CD4-positive, alpha-beta T cell (primary cell): Measurements from ENCODE around the gene SYTL3. TPM values are rescaled to one million over a fixed set of nuclear protein-coding genes. Genes with fewer than 3 reads are reported as not detected.

Experiments used
- ATAC-seq: fragments of 200-7000 bp; cut with Tn5 transposase; one replicate; pipeline ENCODE4 v1.10.0; 2022; ENCODE audit warnings: mild to moderate bottlenecking; ENCODE audit not compliant: poor library complexity
- CTCF ChIA-PET: fragments of 350-600 bp; sonication (Branson Sonifier 250); formaldehyde crosslinking; loops from one replicate; lab custom pipeline; 2021; ENCODE audit warnings: antibody characterized with exemption, inconsistent platforms; lab: Charles Lee
- POLR2A ChIA-PET: fragments of 350-600 bp; sonication (Branson Sonifier 250); formaldehyde crosslinking; loops from one replicate; lab custom pipeline; 2021; ENCODE audit warnings: antibody characterized with exemption, inconsistent platforms; lab: Charles Lee
- DNase-seq, 14 experiments: peaks; one replicate each; pipeline ENCODE4 v3.0.0-alpha.2; 2013 to 2020; ENCODE audit warnings: mixed read lengths in 2 of 14
- H3K27ac ChIP-seq, 2 donors: one replicate each; pipeline versions ENCODE4 v1.5.1 to v1.7.0; 2013; ENCODE audit warnings: low read length in 2 of 2, low read depth in 1 of 2, mild to moderate bottlenecking in 1 of 2
- H3K27me3 ChIP-seq, 2 experiments: 1 replicate in 1 of 2; 2 replicates in 1 of 2; pipeline versions ENCODE4 v1.6.1 to v1.7.0; 2013; ENCODE audit warnings: low read length in 2 of 2, control low read depth in 1 of 2, mild to moderate bottlenecking in 1 of 2, moderate library complexity in 1 of 2; ENCODE audit not compliant: insufficient read depth in 2 of 2, control insufficient read depth in 1 of 2
- H3K36me3 ChIP-seq: one replicate; pipeline ENCODE4 v1.6.1; 2013; ENCODE audit warnings: low read length, control low read depth; ENCODE audit not compliant: insufficient read depth
- H3K4me1 ChIP-seq: one replicate; pipeline ENCODE4 v1.6.1; 2013; ENCODE audit warnings: low read length, control low read depth; ENCODE audit not compliant: insufficient read depth
- H3K4me3 ChIP-seq: one replicate; pipeline ENCODE4 v1.5.1; 2013; ENCODE audit warnings: mild to moderate bottlenecking, low read length, moderate library complexity
- H3K9me3 ChIP-seq, 2 experiments: 1 replicate in 1 of 2; 2 replicates in 1 of 2; pipeline versions ENCODE4 v1.6.1 to v1.7.0; 2013; ENCODE audit warnings: low read length in 2 of 2, mild to moderate bottlenecking in 2 of 2, control low read depth in 1 of 2, moderate library complexity in 1 of 2; ENCODE audit not compliant: control insufficient read depth in 1 of 2, insufficient read depth in 1 of 2
- H3K27ac Mint-ChIP-seq: one replicate; pipeline ENCODE4 v1.8.0; 2020; ENCODE audit warnings: mixed read lengths
- H3K27me3 Mint-ChIP-seq: one replicate; pipeline ENCODE4 v1.8.0; 2021; ENCODE audit warnings: mixed read lengths
- H3K36me3 Mint-ChIP-seq: one replicate; pipeline ENCODE4 v1.8.0; 2021; ENCODE audit warnings: low read depth, mixed read lengths
- H3K4me1 Mint-ChIP-seq: one replicate; pipeline ENCODE4 v1.8.0; 2021; ENCODE audit warnings: low read depth, mixed read lengths
- H3K4me3 Mint-ChIP-seq: one replicate; pipeline ENCODE4 v1.8.0; 2020; ENCODE audit warnings: mild to moderate bottlenecking, mixed read lengths
- H3K9me3 Mint-ChIP-seq: one replicate; pipeline ENCODE4 v1.8.0; 2020; ENCODE audit warnings: mixed read lengths
- CTCF ChIP-seq: fragments of 200-600 bp; IDR thresholded peaks from one replicate; pipeline ENCODE4 v1.8.0; 2022; ENCODE audit warnings: antibody characterized with exemption, mild to moderate bottlenecking
- intact Hi-C, 2 experiments: fragments of 100-400 bp; cut with DNase I in 1 of 2; cut with micrococcal nuclease in 1 of 2; formaldehyde crosslinking; loops; one replicate each; pipeline versions ENCODE4 v1.15.1 to v1.9.0; 2023 to 2025; cut with DNase I, micrococcal nuclease
- total RNA-seq, 174 experiments: library from RNA in 2 of 174; stranded (reverse) in 2 of 174; gene quantifications; one replicate each; pipeline ENCODE4 v1.2.3 and lab custom pipeline; 2021 to 2026

SYTL3 gene
- total RNA-seq, 2 experiments from 2014 or later: 41.2 to 42.7 TPM

- Histone ChIP-seq H3K27ac (no peak overlapping the region), H3K9me3 (no peaks in the 10 kb centered on the region), H3K36me3 (peaks cover 13% of the 10 kb centered on the region), H3K27me3 (no peaks in the 10 kb centered on the region), H3K4me1 (peaks cover 15% of the 10 kb centered on the region), H3K4me3 (no peak overlapping the region)
- CTCF ChIA-PET: no interaction called here
- peaks cover 6% of the 10 kb centered on the region for H3K4me1 Mint-ChIP-seq
- intact Hi-C loops: loop anchor here in 1 of 2 experiments (5.0 to 10.0 kb wide), 2 partner anchors 86 to 398 kb away; no protein-coding TSS in a partner anchor
- no peak overlapping the region for H3K4me3 Mint-ChIP-seq
- H3K27ac Mint-ChIP-seq: no peak overlapping the region
- no peak for DNase-seq
- no peak for ATAC-seq
- no peaks in the 10 kb centered on the region for H3K27me3 Mint-ChIP-seq
- POLR2A ChIA-PET: no interaction called here
- TF ChIP-seq CTCF: no peak
- H3K36me3 Mint-ChIP-seq: peaks cover 31% of the 10 kb centered on the region
- no peaks in the 10 kb centered on the region for H3K9me3 Mint-ChIP-seq
These were observed 56.6 kb downstream of the SYTL3 start for GRCh38 chr6:158706369-158706982.

- H3K27me3 Mint-ChIP-seq: no peaks in the 10 kb centered on the region
- peaks cover 38% of the 10 kb centered on the region for H3K36me3 Mint-ChIP-seq
- no peak for TF ChIP-seq CTCF
- ATAC-seq: no peak
- no peak overlapping the region for H3K27ac Mint-ChIP-seq
- POLR2A ChIA-PET: interaction anchor here (0.6 kb wide), 1 partner anchor 507 kb away, joined by 3 read pairs; no protein-coding TSS in a partner anchor
- Histone ChIP-seq H3K27me3 (no peaks in the 10 kb centered on the region), H3K27ac (no peak overlapping the region), H3K9me3 (no peaks in the 10 kb centered on the region), H3K4me1 (peaks cover 15% of the 10 kb centered on the region), H3K36me3 (peaks cover 16% of the 10 kb centered on the region), H3K4me3 (no peak overlapping the region)
- no peak overlapping the region for H3K4me3 Mint-ChIP-seq
- peaks cover 6% of the 10 kb centered on the region for H3K4me1 Mint-ChIP-seq
- intact Hi-C loops: loop anchor here in 1 of 2 experiments (5.0 to 10.0 kb wide), 2 partner anchors 85 to 398 kb away; no protein-coding TSS in a partner anchor
- CTCF ChIA-PET: no interaction called here
- DNase-seq: no peak
- H3K9me3 Mint-ChIP-seq: no peaks in the 10 kb centered on the region
These were observed 57.4 kb downstream of the SYTL3 start for GRCh38 chr6:158707120-158707820.

GRCh38 chr6:158707821-158708195, 58.0 kb downstream of the SYTL3 start:
- POLR2A ChIA-PET: interaction anchor here (0.6 kb wide), 1 partner anchor 508 kb away, joined by 3 read pairs; no protein-coding TSS in a partner anchor
- TF ChIP-seq CTCF: no peak
- CTCF ChIA-PET: no interaction called here
- H3K4me1 ChIP-seq: peaks cover 15% of the 10 kb centered on the region
- Mint-ChIP-seq H3K27ac (no peak overlapping the region), H3K36me3 (peaks cover 40% of the 10 kb centered on the region), H3K9me3 (no peaks in the 10 kb centered on the region), H3K4me3 (no peak overlapping the region), H3K4me1 (peaks cover 6% of the 10 kb centered on the region), H3K27me3 (no peaks in the 10 kb centered on the region)
- H3K4me3 ChIP-seq: no peak overlapping the region
- ATAC-seq (no peak), DNase-seq (no peak)
- intact Hi-C loops: loop anchor here in 1 of 2 experiments (5.0 to 10.0 kb wide), 2 partner anchors 84 to 397 kb away; no protein-coding TSS in a partner anchor
- H3K36me3 ChIP-seq: peaks cover 18% of the 10 kb centered on the region
- no peak overlapping the region for H3K27ac ChIP-seq
- no peaks in the 10 kb centered on the region for H3K27me3 ChIP-seq
- no peaks in the 10 kb centered on the region for H3K9me3 ChIP-seq
